DMS 273 treated with DMSO at 0.1 percent for 48 hours (cell line): ENCODE results near the gene ZHX3.

Source experiments
- DNase-seq: peaks from one replicate; lab custom pipeline; 2025; lab: John Stamatoyannopoulos, UW

Gene ZHX3

GRCh38 chr20:41317546-41318270, at the start of gene ZHX3:
Gene ZHX3, minus strand, starts transcription at chr20:41317731. Its CDS starts 112,815 bp downstream, at chr20:41204916.
- peak; percentile 90 for DNase-seq

GRCh38 chr20:41367393-41367695, 49.8 kb upstream of the ZHX3 start:
- DNase-seq: no peak

- DNase-seq: no peak
These were observed 49.2 kb upstream of the ZHX3 start, which contains the start of gene EMILIN3 for GRCh38 chr20:41366546-41367392. Gene EMILIN3, minus strand, starts transcription at chr20:41366818. Its CDS starts 184 bp downstream, at chr20:41366634.

GRCh38 chr20:41365777-41366545, 48.4 kb upstream of the ZHX3 start:
- DNase-seq: no peak

- DNase-seq: no peak
These were observed 47.6 kb upstream of the ZHX3 start for GRCh38 chr20:41364967-41365765.

- DNase-seq: no peak
These were observed 46.8 kb upstream of the ZHX3 start for GRCh38 chr20:41364236-41364855.

GRCh38 chr20:41363601-41364000, 46.1 kb upstream of the ZHX3 start:
- DNase-seq: no peak

- no peak for DNase-seq
These were observed 45.2 kb upstream of the ZHX3 start for GRCh38 chr20:41362748-41363140.

GRCh38 chr20:41361757-41362747, 44.5 kb upstream of the ZHX3 start:
- no peak for DNase-seq

- no peak for DNase-seq
These were observed 43.6 kb upstream of the ZHX3 start for GRCh38 chr20:41360831-41361756.

GRCh38 chr20:41359541-41360011, 42.0 kb upstream of the ZHX3 start:
- no peak for DNase-seq

- no peak for DNase-seq
These were observed 41.2 kb upstream of the ZHX3 start for GRCh38 chr20:41358717-41359116.

GRCh38 chr20:41358230-41358629, 40.7 kb upstream of the ZHX3 start:
- DNase-seq: no peak

GRCh38 chr20:41357424-41358163, 40.1 kb upstream of the ZHX3 start:
- no peak for DNase-seq

- no peak for DNase-seq
These were observed 39.4 kb upstream of the ZHX3 start for GRCh38 chr20:41356951-41357350.

GRCh38 chr20:41355598-41356203, 38.2 kb upstream of the ZHX3 start:
- no peak for DNase-seq

GRCh38 chr20:41355192-41355591, 37.7 kb upstream of the ZHX3 start:
- DNase-seq: no peak

GRCh38 chr20:41353530-41353929, 36.0 kb upstream of the ZHX3 start:
- no peak for DNase-seq
